ENCODE results near the gene VGLL3.

VGLL3 gene

GRCh38 chr3:86968244-86968932 lies 22.6 kb downstream of the VGLL3 start:
- no peaks in the 10 kb centered on the region for H3K79me2 ChIP-seq (ENCODE audit: insufficient read depth, low read length)
- TF ChIP-seq CTCF (IDR thresholded peaks at IDR 0.05; ENCODE audit: borderline replicate concordance, extremely low read depth, low read length, poor library complexity, severe bottlenecking) (no peak), EZH2 (IDR thresholded peaks at IDR 0.05; ENCODE audit: borderline replicate concordance, low read depth, low read length, severe bottlenecking) (no peak)
- H3K9me3 ChIP-seq (ENCODE audit: insufficient read depth, low read length, severe bottlenecking) = no peaks in the 10 kb centered on the region
- no peak overlapping the region for H3K4me3 ChIP-seq (ENCODE audit: low read depth in 1 of 2, low read length in 2 of 2)
- H3K4me1 ChIP-seq (ENCODE audit: insufficient read depth, low read length) = no peaks in the 10 kb centered on the region
- no peak overlapping the region for H3K27ac ChIP-seq (ENCODE audit: low read length)
- no peak for DNase-seq
- no peak for ATAC-seq (ENCODE audit: insufficient read depth, low read depth)
- no peak overlapping the region for H3K4me2 ChIP-seq (ENCODE audit: insufficient read depth, low read length)
- H4K20me1 ChIP-seq (ENCODE audit: insufficient read depth, low read length) = no peaks in the 10 kb centered on the region
- H3K9ac ChIP-seq (ENCODE audit: low read depth, low read length) = no peak overlapping the region
- H3K36me3 ChIP-seq (ENCODE audit: insufficient read depth, low read length) = no peaks in the 10 kb centered on the region
- no peaks in the 10 kb centered on the region for H3K27me3 ChIP-seq (ENCODE audit: insufficient read depth, low read length, poor library complexity)
- H2AFZ ChIP-seq (ENCODE audit: low read depth, low read length) = no peak overlapping the region

GRCh38 chr3:86967062-86967461 lies 23.9 kb downstream of the VGLL3 start:
- Histone ChIP-seq H4K20me1 (ENCODE audit: insufficient read depth, low read length) (no peaks in the 10 kb centered on the region), H3K27me3 (ENCODE audit: insufficient read depth, low read length, poor library complexity) (no peaks in the 10 kb centered on the region), H2AFZ (ENCODE audit: low read depth, low read length) (no peak overlapping the region), H3K36me3 (ENCODE audit: insufficient read depth, low read length) (no peaks in the 10 kb centered on the region), H3K4me1 (ENCODE audit: insufficient read depth, low read length) (no peaks in the 10 kb centered on the region), H3K9ac (ENCODE audit: low read depth, low read length) (no peak overlapping the region), H3K79me2 (ENCODE audit: insufficient read depth, low read length) (no peaks in the 10 kb centered on the region), H3K4me2 (ENCODE audit: insufficient read depth, low read length) (no peak overlapping the region), H3K9me3 (ENCODE audit: insufficient read depth, low read length, severe bottlenecking) (no peaks in the 10 kb centered on the region), H3K27ac (ENCODE audit: low read length) (no peak overlapping the region), H3K4me3 (ENCODE audit: low read depth in 1 of 2, low read length in 2 of 2) (no peak overlapping the region)
- ATAC-seq (ENCODE audit: insufficient read depth, low read depth) = no peak
- TF ChIP-seq CTCF (IDR thresholded peaks at IDR 0.05; ENCODE audit: borderline replicate concordance, extremely low read depth, low read length, poor library complexity, severe bottlenecking) (no peak), EZH2 (IDR thresholded peaks at IDR 0.05; ENCODE audit: borderline replicate concordance, low read depth, low read length, severe bottlenecking) (no peak)
- no peak for DNase-seq

GRCh38 chr3:86965166-86965565 lies 25.8 kb downstream of the VGLL3 start:
- no peak overlapping the region for H2AFZ ChIP-seq (ENCODE audit: low read depth, low read length)
- no peaks in the 10 kb centered on the region for H3K4me1 ChIP-seq (ENCODE audit: insufficient read depth, low read length)
- no peak overlapping the region for H3K4me2 ChIP-seq (ENCODE audit: insufficient read depth, low read length)
- no peak overlapping the region for H3K9ac ChIP-seq (ENCODE audit: low read depth, low read length)
- H3K27me3 ChIP-seq (ENCODE audit: insufficient read depth, low read length, poor library complexity) = no peaks in the 10 kb centered on the region
- TF ChIP-seq CTCF (IDR thresholded peaks at IDR 0.05; ENCODE audit: borderline replicate concordance, extremely low read depth, low read length, poor library complexity, severe bottlenecking) (no peak), EZH2 (IDR thresholded peaks at IDR 0.05; ENCODE audit: borderline replicate concordance, low read depth, low read length, severe bottlenecking) (no peak)
- H4K20me1 ChIP-seq (ENCODE audit: insufficient read depth, low read length) = no peaks in the 10 kb centered on the region
- H3K79me2 ChIP-seq (ENCODE audit: insufficient read depth, low read length) = no peaks in the 10 kb centered on the region
- no peak overlapping the region for H3K27ac ChIP-seq (ENCODE audit: low read length)
- DNase-seq = no peak
- H3K4me3 ChIP-seq (ENCODE audit: low read depth in 1 of 2, low read length in 2 of 2) = no peak overlapping the region
- H3K36me3 ChIP-seq (ENCODE audit: insufficient read depth, low read length) = no peaks in the 10 kb centered on the region
- H3K9me3 ChIP-seq (ENCODE audit: insufficient read depth, low read length, severe bottlenecking) = no peaks in the 10 kb centered on the region
- no peak for ATAC-seq (ENCODE audit: insufficient read depth, low read depth)
